Measurements from ENCODE around the gene OSBPL2. TPM values are rescaled to one million over a fixed set of nuclear protein-coding genes. Genes with fewer than 3 reads are reported as not detected.

OSBPL2 gene
- total and polyA plus RNA-seq, 2 experiments from 2014 or later: 16.6 to 31.2 TPM

DNA sequence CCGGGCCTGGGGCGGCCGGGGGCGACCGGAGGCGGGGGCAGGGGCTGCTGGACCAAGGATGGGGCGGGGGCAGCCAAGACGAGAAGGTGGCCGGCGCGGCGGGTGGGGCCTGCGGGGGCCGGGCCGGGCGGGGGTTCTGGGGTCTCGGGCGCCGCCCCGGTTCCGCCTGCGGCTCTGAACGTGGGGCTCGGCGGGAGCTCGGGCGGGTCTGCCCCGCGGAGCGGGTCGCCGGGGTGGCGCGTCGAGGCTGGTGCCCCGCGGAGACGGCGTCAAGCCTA, 64.7 kb downstream of the OSBPL2 start:
- Histone ChIP-seq H3K9me2 (ENCODE audit: insufficient read depth) (no peaks in the 10 kb centered on the region), H3K79me2 (replicated peaks; ENCODE audit: insufficient read depth) (peaks cover 32% of the 10 kb centered on the region), H3F3A (replicated peaks; ENCODE audit: low read depth) (peaks cover 42% of the 10 kb centered on the region), H4K20me1 (replicated peaks; ENCODE audit: insufficient read depth) (peaks cover 16% of the 10 kb centered on the region), H3K4me1 (ENCODE audit: insufficient read depth) (peaks cover 14% of the 10 kb centered on the region; the same call in 1 of the 2 replicates), H3K27me3 (ENCODE audit: insufficient read depth) (no peaks in the 10 kb centered on the region), H3K4me2 (peak overlapping the region; percentile 96), H2AFZ (no peak overlapping the region), H3K4me3 (peak overlapping the region; percentile 94), H3K27ac (ENCODE audit: low read depth) (no peak overlapping the region), H3K36me3 (ENCODE audit: insufficient read depth) (peaks cover 11% of the 10 kb centered on the region; the same call in 1 of the 2 replicates)
- peaks cover 6% of the 10 kb centered on the region; the same call in 2 of the 3 replicates for H3K9me3 Mint-ChIP-seq
- peak overlapping the region; percentile 95; the same call in 2 of the 3 replicates for H3K4me3 Mint-ChIP-seq
- DNase-seq (ENCODE audit: low spot score): no peak
- peaks cover 25% of the 10 kb centered on the region for H3K27me3 Mint-ChIP-seq (ENCODE audit: insufficient read depth, low read depth, poor library complexity)
- H3K27ac Mint-ChIP-seq: no peak overlapping the region
- no peak for ATAC-seq
- TF ChIP-seq POLR2AphosphoS5 (IDR thresholded peaks at IDR 0.05; ENCODE audit: low read depth) (no peak), NANOG (IDR thresholded peaks at IDR 0.05; ENCODE audit: borderline replicate concordance) (no peak), ZNF331 (CRISPR knock-in tag; IDR thresholded peaks at IDR 0.05; ENCODE audit: low read depth) (no peak), EZH2phosphoT487 (IDR thresholded peaks at IDR 0.05; ENCODE audit: unreplicated experiment) (no peak), ZNF114 (CRISPR knock-in tag; IDR thresholded peaks at IDR 0.05) (no peak), STAT1 (IDR thresholded peaks at IDR 0.05; ENCODE audit: unreplicated experiment) (no peak)
- TF ChIP-seq, protein P1, sequence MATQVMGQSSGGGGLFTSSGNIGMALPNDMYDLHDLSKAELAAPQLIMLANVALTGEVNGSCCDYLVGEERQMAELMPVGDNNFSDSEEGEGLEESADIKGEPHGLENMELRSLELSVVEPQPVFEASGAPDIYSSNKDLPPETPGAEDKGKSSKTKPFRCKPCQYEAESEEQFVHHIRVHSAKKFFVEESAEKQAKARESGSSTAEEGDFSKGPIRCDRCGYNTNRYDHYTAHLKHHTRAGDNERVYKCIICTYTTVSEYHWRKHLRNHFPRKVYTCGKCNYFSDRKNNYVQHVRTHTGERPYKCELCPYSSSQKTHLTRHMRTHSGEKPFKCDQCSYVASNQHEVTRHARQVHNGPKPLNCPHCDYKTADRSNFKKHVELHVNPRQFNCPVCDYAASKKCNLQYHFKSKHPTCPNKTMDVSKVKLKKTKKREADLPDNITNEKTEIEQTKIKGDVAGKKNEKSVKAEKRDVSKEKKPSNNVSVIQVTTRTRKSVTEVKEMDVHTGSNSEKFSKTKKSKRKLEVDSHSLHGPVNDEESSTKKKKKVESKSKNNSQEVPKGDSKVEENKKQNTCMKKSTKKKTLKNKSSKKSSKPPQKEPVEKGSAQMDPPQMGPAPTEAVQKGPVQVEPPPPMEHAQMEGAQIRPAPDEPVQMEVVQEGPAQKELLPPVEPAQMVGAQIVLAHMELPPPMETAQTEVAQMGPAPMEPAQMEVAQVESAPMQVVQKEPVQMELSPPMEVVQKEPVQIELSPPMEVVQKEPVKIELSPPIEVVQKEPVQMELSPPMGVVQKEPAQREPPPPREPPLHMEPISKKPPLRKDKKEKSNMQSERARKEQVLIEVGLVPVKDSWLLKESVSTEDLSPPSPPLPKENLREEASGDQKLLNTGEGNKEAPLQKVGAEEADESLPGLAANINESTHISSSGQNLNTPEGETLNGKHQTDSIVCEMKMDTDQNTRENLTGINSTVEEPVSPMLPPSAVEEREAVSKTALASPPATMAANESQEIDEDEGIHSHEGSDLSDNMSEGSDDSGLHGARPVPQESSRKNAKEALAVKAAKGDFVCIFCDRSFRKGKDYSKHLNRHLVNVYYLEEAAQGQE (IDR thresholded peaks at IDR 0.05; ENCODE audit: unreplicated experiment): no peak
- TF ChIP-seq, protein P2, sequence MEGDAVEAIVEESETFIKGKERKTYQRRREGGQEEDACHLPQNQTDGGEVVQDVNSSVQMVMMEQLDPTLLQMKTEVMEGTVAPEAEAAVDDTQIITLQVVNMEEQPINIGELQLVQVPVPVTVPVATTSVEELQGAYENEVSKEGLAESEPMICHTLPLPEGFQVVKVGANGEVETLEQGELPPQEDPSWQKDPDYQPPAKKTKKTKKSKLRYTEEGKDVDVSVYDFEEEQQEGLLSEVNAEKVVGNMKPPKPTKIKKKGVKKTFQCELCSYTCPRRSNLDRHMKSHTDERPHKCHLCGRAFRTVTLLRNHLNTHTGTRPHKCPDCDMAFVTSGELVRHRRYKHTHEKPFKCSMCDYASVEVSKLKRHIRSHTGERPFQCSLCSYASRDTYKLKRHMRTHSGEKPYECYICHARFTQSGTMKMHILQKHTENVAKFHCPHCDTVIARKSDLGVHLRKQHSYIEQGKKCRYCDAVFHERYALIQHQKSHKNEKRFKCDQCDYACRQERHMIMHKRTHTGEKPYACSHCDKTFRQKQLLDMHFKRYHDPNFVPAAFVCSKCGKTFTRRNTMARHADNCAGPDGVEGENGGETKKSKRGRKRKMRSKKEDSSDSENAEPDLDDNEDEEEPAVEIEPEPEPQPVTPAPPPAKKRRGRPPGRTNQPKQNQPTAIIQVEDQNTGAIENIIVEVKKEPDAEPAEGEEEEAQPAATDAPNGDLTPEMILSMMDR (conservative IDR thresholded peaks at IDR 0.05; ENCODE audit: low read depth in 2 of 2): no peak
- TF ChIP-seq, protein P3, sequence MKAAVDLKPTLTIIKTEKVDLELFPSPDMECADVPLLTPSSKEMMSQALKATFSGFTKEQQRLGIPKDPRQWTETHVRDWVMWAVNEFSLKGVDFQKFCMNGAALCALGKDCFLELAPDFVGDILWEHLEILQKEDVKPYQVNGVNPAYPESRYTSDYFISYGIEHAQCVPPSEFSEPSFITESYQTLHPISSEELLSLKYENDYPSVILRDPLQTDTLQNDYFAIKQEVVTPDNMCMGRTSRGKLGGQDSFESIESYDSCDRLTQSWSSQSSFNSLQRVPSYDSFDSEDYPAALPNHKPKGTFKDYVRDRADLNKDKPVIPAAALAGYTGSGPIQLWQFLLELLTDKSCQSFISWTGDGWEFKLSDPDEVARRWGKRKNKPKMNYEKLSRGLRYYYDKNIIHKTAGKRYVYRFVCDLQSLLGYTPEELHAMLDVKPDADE (IDR thresholded peaks at IDR 0.05): no peak
- TF ChIP-seq, protein P4, sequence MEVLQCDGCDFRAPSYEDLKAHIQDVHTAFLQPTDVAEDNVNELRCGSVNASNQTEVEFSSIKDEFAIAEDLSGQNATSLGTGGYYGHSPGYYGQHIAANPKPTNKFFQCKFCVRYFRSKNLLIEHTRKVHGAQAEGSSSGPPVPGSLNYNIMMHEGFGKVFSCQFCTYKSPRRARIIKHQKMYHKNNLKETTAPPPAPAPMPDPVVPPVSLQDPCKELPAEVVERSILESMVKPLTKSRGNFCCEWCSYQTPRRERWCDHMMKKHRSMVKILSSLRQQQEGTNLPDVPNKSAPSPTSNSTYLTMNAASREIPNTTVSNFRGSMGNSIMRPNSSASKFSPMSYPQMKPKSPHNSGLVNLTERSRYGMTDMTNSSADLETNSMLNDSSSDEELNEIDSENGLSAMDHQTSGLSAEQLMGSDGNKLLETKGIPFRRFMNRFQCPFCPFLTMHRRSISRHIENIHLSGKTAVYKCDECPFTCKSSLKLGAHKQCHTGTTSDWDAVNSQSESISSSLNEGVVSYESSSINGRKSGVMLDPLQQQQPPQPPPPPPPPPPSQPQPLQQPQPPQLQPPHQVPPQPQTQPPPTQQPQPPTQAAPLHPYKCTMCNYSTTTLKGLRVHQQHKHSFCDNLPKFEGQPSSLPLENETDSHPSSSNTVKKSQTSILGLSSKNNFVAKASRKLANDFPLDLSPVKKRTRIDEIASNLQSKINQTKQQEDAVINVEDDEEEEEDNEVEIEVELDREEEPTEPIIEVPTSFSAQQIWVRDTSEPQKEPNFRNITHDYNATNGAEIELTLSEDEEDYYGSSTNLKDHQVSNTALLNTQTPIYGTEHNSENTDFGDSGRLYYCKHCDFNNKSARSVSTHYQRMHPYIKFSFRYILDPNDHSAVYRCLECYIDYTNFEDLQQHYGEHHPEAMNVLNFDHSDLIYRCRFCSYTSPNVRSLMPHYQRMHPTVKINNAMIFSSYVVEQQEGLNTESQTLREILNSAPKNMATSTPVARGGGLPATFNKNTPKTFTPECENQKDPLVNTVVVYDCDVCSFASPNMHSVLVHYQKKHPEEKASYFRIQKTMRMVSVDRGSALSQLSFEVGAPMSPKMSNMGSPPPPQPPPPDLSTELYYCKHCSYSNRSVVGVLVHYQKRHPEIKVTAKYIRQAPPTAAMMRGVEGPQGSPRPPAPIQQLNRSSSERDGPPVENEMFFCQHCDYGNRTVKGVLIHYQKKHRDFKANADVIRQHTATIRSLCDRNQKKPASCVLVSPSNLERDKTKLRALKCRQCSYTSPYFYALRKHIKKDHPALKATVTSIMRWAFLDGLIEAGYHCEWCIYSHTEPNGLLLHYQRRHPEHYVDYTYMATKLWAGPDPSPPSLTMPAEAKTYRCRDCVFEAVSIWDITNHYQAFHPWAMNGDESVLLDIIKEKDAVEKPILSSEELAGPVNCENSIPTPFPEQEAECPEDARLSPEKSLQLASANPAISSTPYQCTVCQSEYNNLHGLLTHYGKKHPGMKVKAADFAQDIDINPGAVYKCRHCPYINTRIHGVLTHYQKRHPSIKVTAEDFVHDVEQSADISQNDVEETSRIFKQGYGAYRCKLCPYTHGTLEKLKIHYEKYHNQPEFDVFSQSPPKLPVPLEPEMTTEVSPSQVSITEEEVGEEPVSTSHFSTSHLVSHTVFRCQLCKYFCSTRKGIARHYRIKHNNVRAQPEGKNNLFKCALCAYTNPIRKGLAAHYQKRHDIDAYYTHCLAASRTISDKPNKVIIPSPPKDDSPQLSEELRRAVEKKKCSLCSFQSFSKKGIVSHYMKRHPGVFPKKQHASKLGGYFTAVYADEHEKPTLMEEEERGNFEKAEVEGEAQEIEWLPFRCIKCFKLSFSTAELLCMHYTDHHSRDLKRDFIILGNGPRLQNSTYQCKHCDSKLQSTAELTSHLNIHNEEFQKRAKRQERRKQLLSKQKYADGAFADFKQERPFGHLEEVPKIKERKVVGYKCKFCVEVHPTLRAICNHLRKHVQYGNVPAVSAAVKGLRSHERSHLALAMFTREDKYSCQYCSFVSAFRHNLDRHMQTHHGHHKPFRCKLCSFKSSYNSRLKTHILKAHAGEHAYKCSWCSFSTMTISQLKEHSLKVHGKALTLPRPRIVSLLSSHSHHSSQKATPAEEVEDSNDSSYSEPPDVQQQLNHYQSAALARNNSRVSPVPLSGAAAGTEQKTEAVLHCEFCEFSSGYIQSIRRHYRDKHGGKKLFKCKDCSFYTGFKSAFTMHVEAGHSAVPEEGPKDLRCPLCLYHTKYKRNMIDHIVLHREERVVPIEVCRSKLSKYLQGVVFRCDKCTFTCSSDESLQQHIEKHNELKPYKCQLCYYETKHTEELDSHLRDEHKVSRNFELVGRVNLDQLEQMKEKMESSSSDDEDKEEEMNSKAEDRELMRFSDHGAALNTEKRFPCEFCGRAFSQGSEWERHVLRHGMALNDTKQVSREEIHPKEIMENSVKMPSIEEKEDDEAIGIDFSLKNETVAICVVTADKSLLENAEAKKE (CRISPR knock-in tag; IDR thresholded peaks at IDR 0.05): no peak
- H3K4me1 Mint-ChIP-seq: peaks cover 19% of the 10 kb centered on the region
- peaks cover 45% of the 10 kb centered on the region for H3K36me3 Mint-ChIP-seq (ENCODE audit: low read depth)

Measured in GM23338 (cell line).